ENCODE measurements around the gene CDK19. TPM values are rescaled to one million over a fixed set of nuclear protein-coding genes. Genes with fewer than 3 reads are reported as not detected.

CDK19 gene
- total and polyA plus RNA-seq, 2 of the 4 experiments (the other 2 are of a cell fraction) = 6.0 to 6.8 TPM

- Histone ChIP-seq H3K56ac (ENCODE audit: extremely low read depth, insufficient read depth, low read length) (no peak overlapping the region), H4K20me1 (ENCODE audit: insufficient read depth, low read length) (no peaks in the 10 kb centered on the region), H3K23ac (ENCODE audit: low read depth, low read length) (no peak overlapping the region), H3K4ac (ENCODE audit: low read depth, low read length) (no peak overlapping the region), H3K27me3 (ENCODE audit: control insufficient read depth, insufficient read depth, low read length) (no peaks in the 10 kb centered on the region), H3K18ac (ENCODE audit: low read depth, low read length) (no peak overlapping the region), H3K79me1 (ENCODE audit: low read depth in 1 of 2, low read length in 2 of 2) (peaks cover 0 to 5% of the 10 kb centered on the region in 2 experiments; a peak in 3 of 4 replicates), H3K4me2 (ENCODE audit: low read depth, low read length) (no peak overlapping the region), H3K9me3 (ENCODE audit: control insufficient read depth, insufficient read depth, low read length) (no peaks in the 10 kb centered on the region), H2BK5ac (ENCODE audit: low read depth, low read length, poor library complexity, severe bottlenecking) (no peak overlapping the region), H3K4me1 (ENCODE audit: control insufficient read depth, insufficient read depth, low read length) (no peaks in the 10 kb centered on the region), H4K5ac (ENCODE audit: low read depth, low read length) (no peak overlapping the region), H4K8ac (ENCODE audit: low read depth in 2 of 2, low read length in 2 of 2) (no peak overlapping the region), H3K27ac (ENCODE audit: insufficient read depth, low read length) (no peak overlapping the region), H4K91ac (ENCODE audit: insufficient read depth, low read depth, low read length) (no peak overlapping the region), H3K14ac (replicated peaks; ENCODE audit: low read depth, low read length) (no peak overlapping the region), H3K36me3 (ENCODE audit: control insufficient read depth, insufficient read depth, low read length) (no peaks in the 10 kb centered on the region), H2BK20ac (ENCODE audit: low read depth, low read length) (no peak overlapping the region), H2AK9ac (replicated peaks; ENCODE audit: low read depth, low read length, poor library complexity) (no peak overlapping the region), H3K9ac (ENCODE audit: low read depth, low read length) (no peak overlapping the region), H3K9me1 (ENCODE audit: insufficient read depth, low read length) (no peaks in the 10 kb centered on the region), H2BK15ac (ENCODE audit: low read depth, low read length) (no peak overlapping the region), H2AFZ (replicated peaks; ENCODE audit: low read length, poor library complexity) (no peak overlapping the region), H2AK5ac (ENCODE audit: low read depth, low read length) (no peak overlapping the region), H2BK120ac (ENCODE audit: low read depth, low read length) (no peak overlapping the region), H3K4me3 (ENCODE audit: insufficient read depth, low read depth, low read length) (no peak overlapping the region)
- no peak for ATAC-seq (ENCODE audit: low read depth)
- no CpG with 5 or more reads among the region's 2 CpGs for WGBS, 2 experiments (ENCODE audit: extremely low coverage in 2 of 2, insufficient read length in 1 of 2)
- ChIA-PET CTCF (no interaction called here), POLR2A (ENCODE audit: unreplicated experiment) (no interaction called here)
- BruUV-seq (replicated peaks) = no TSS peak
- dilution Hi-C loops (cut with HindIII; ENCODE audit: low sequenced_read_pairs, unreplicated experiment) = no loop called here
- no peak for DNase-seq
- intact Hi-C loops (cut with micrococcal nuclease) = no loop called here
- TF ChIP-seq MXI1 (IDR thresholded peaks at IDR 0.05; ENCODE audit: borderline replicate concordance, low read depth, low read length) (no peak), BHLHE40 (IDR thresholded peaks at IDR 0.05; ENCODE audit: low read depth, low read length) (no peak), MAFK (IDR thresholded peaks at IDR 0.05; ENCODE audit: low read depth, low read length) (no peak), FOS (IDR thresholded peaks at IDR 0.05; ENCODE audit: low read depth, low read length) (no peak), USF2 (IDR thresholded peaks at IDR 0.05; ENCODE audit: low read depth, low read length) (no peak), CEBPB (IDR thresholded peaks at IDR 0.05; ENCODE audit: low read depth, low read length) (no peak), MAZ (IDR thresholded peaks at IDR 0.05; ENCODE audit: borderline replicate concordance, low read depth, low read length) (no peak)
- in situ Hi-C loops (cut with MboI; ENCODE audit: low sequenced_read_pairs) = no loop called here
Observed at GRCh38 chr6:110769923-110770322, 45.3 kb downstream of the CDK19 start.

All from IMR-90 (cell line).